Heart right ventricle (tissue), 16 donors: ENCODE measurements around the gene BHLHE41. TPM values are rescaled to one million over a fixed set of nuclear protein-coding genes. Genes with fewer than 3 reads are reported as not detected.

Experiments used
- ATAC-seq, 8 donors: fragments of 200-7000 bp; cut with Tn5 transposase; one replicate each; pipeline ENCODE4 v1.9.1; 2020; ENCODE audit warnings: mild to moderate bottlenecking in 8 of 8, moderate library complexity in 8 of 8, moderate number of reproducible peaks in 1 of 8
- DNase-seq, 2 donors: peaks; one replicate each; pipeline ENCODE4 v3.0.0-alpha.2; 2020
- H3K27ac ChIP-seq, 10 donors: fragments of 200-600 bp; sonication (generic) in 2 of 10; one replicate each; pipeline versions ENCODE4 v1.5.0 to v1.8.0; 2020 to 2022; ENCODE audit warnings: mild to moderate bottlenecking in 3 of 10
- H3K27me3 ChIP-seq, 7 donors: fragments of 200-600 bp; one replicate each; pipeline ENCODE4 v1.8.0; 2021 to 2022; ENCODE audit warnings: mild to moderate bottlenecking in 2 of 7
- H3K36me3 ChIP-seq, 9 donors: fragments of 200-600 bp; sonication (generic) in 1 of 9; one replicate each; pipeline versions ENCODE4 v1.5.0 to v1.8.0; 2020 to 2022; ENCODE audit warnings: mild to moderate bottlenecking in 2 of 9
- H3K4me1 ChIP-seq, 9 donors: fragments of 200-600 bp; sonication (generic) in 1 of 9; one replicate each; pipeline versions ENCODE4 v1.5.0 to v1.8.0; 2020 to 2022; ENCODE audit warnings: mild to moderate bottlenecking in 4 of 9
- H3K4me3 ChIP-seq, 10 donors: fragments of 200-600 bp; sonication (generic) in 2 of 10; one replicate each; pipeline versions ENCODE4 v1.5.0 to v1.8.0; 2020 to 2022; ENCODE audit warnings: mild to moderate bottlenecking in 7 of 10, moderate library complexity in 2 of 10
- H3K9me3 ChIP-seq, 11 donors: fragments of 200-600 bp in 10 of 11; sonication (generic) in 2 of 11; one replicate each; pipeline versions ENCODE4 v1.5.0 to v1.8.0; 2013 to 2022; ENCODE audit warnings: mild to moderate bottlenecking in 2 of 11, control low read depth in 1 of 11, moderate library complexity in 1 of 11
- CTCF ChIP-seq, 9 donors: fragments of 200-600 bp; sonication (generic) in 2 of 9; IDR thresholded peaks; one replicate each; pipeline versions ENCODE4 v1.5.0 to v1.8.0; 2021 to 2022; ENCODE audit warnings: antibody characterized with exemption in 9 of 9, mild to moderate bottlenecking in 5 of 9, moderate library complexity in 1 of 9
- WGBS, 2 donors: extraction: QIAGEN DNeasy Blood & Tissue Kit; methylation state at CpG; one replicate each; pipeline ENCODE4 v1.1.7; 2013; ENCODE audit warnings: inconsistent platforms in 1 of 2; 5-methylcytosine and 5-hydroxymethylcytosine counted together
- intact Hi-C, 10 donors: fragments of 100-400 bp; cut with DNase I; formaldehyde crosslinking; loops; one replicate each; pipeline versions ENCODE4 v1.11.1 to v1.14.2; 2022
- polyA plus RNA-seq, 2 donors: library from polyadenylated mRNA; stranded (reverse); fragments of 200-250 nt; gene quantifications; one replicate each; pipeline ENCODE4 v1.2.3, GENCODE V29; 2013
- total RNA-seq, 10 donors: library from RNA; stranded (reverse); fragmentation: NEBNext Ultra II Directional in 3 of 10; extraction: Animal tissue kit (Norgen Biotek cat#: 25700) in 3 of 10; gene quantifications; one replicate each; pipeline versions ENCODE4 v1.2.1 to v1.2.4, GENCODE V29; 2021 to 2023
- donor health status: Arrhythmogenic right ventricular cardiomyopathy.
- donor health status: ischemic (EF 13 %, LVEDD 7.1; RV severe dilation, severe dysfunction).
- donor health status: healthy with polysubstance abuse.
- donor health status: DM: no; HTN: yes; CAD: no.
- donor health status: DM: no; HTN: no; CAD: no.
- donor health status: ischemic (EF 25% LVEDD 6.9; RV normal size, moderate dysfunction).
- donor health status: ischemic (EF 25% LVEDD 5.7; RV mildly dilated, moderate dysfunction).
- donor health status: healthy.
- donor health status: DM: yes; HTN: yes; CAD: no.
- donor health status: Ischemic cardiomyopathy.
- donor health status: ischemic (EF 35%, LVEDD 5.7; RV mildly dilated, moderate dysfunction).
- donor health status: nonischemic (EF 11% LVEDD 7.7; RV severe dilation, severe dysfunction).
- donor health status: DM: yes; HTN: yes; CAD: no.
- donor health status: PGD.
- donor health status: ischemic (EF 29% LVEDD 5.4; RV normal size, mild dysfunction).
- donor health status: nonischemic (EF 23%, LVEDD 6.1; RV moderate dilation, normal function).

The BHLHE41 gene
- total and polyA plus RNA-seq, 12 donors, result 5.7 to 80.1 (median 39.8) TPM

GRCh38 chr12:26119391-26119989 is 5.3 kb downstream of the BHLHE41 start:
- 25 to 32% methylated on average over 2 of the region's 2 CpGs for WGBS, 2 donors
- peaks cover 0 to 55% (median 0%) of the 10 kb centered on the region in 7 donors for H3K27me3 ChIP-seq
- intact Hi-C loops, result loop anchor here in 4 of 10 donors (5.0 to 10.0 kb wide), 4 partner anchors 78 to 585 kb away; partner anchors contain the start of gene SSPN (in 1 of the 4)
- ATAC-seq (peak in 3 of 8 donors; percentile 22 to 34 (median 31)), DNase-seq (no peak)
- H3K36me3 ChIP-seq, result no peaks in the 10 kb centered on the region
- H3K27ac ChIP-seq, result peak overlapping the region in 7 of 10 donors; percentile 18 to 98 (median 97)
- TF ChIP-seq CTCF (IDR thresholded peaks at IDR 0.05), result peak; percentile 3 to 77 (median 52)
- peaks cover 3 to 65% (median 31%) of the 10 kb centered on the region in 9 donors for H3K4me1 ChIP-seq
- H3K4me3 ChIP-seq, result peak overlapping the region in 1 of 10 donors; percentile 61
- H3K9me3 ChIP-seq, result no peaks in the 10 kb centered on the region

- Histone ChIP-seq H3K27ac (peak overlapping the region in 7 of 10 donors; percentile 33 to 98 (median 90)), H3K4me3 (no peak overlapping the region), H3K9me3 (no peaks in the 10 kb centered on the region), H3K36me3 (no peaks in the 10 kb centered on the region), H3K27me3 (peaks cover 0 to 43% (median 0%) of the 10 kb centered on the region in 7 donors), H3K4me1 (peaks cover 3 to 63% (median 27%) of the 10 kb centered on the region in 9 donors)
- DNase-seq, result no peak
- no peak for ATAC-seq
- TF ChIP-seq CTCF (IDR thresholded peaks at IDR 0.05), result no peak
- intact Hi-C loops, result loop anchor here in 4 of 10 donors (5.0 to 10.0 kb wide), 4 partner anchors 79 to 586 kb away; partner anchors contain the start of gene SSPN (in 1 of the 4)
- WGBS, 2 donors, result 75 to 85% methylated on average over 4 of the region's 4 CpGs
Measured at GRCh38 chr12:26118308-26118707, 6.5 kb downstream of the BHLHE41 start.

GRCh38 chr12:26116829-26117715 is 7.8 kb downstream of the BHLHE41 start:
- H3K36me3 ChIP-seq, result no peaks in the 10 kb centered on the region
- 46 to 49% methylated on average over 6 of the region's 6 CpGs for WGBS, 2 donors
- intact Hi-C loops, result loop anchor here in 4 of 10 donors (5.0 to 10.0 kb wide), 4 partner anchors 80 to 588 kb away; partner anchors contain the start of gene SSPN (in 1 of the 4)
- ATAC-seq (no peak), DNase-seq (no peak)
- H3K4me1 ChIP-seq, result peaks cover 3 to 67% (median 29%) of the 10 kb centered on the region in 9 donors
- H3K27ac ChIP-seq, result peak overlapping the region in 7 of 10 donors; percentile 11 to 96 (median 93)
- no peaks in the 10 kb centered on the region for H3K9me3 ChIP-seq
- H3K27me3 ChIP-seq, result peaks cover 0 to 33% (median 0%) of the 10 kb centered on the region in 7 donors
- no peak for TF ChIP-seq CTCF (IDR thresholded peaks at IDR 0.05)
- no peak overlapping the region for H3K4me3 ChIP-seq
